Naive thymus-derived CD8-positive, alpha-beta T cell (primary cell): ENCODE measurements around the gene DCLK1. TPM values are rescaled to one million over a fixed set of nuclear protein-coding genes. Genes with fewer than 3 reads are reported as not detected.

ENCODE experiments used
- ATAC-seq, 2 donors: fragments of 150-1000 bp; cut with Tn5 transposase in 1 of 2; sonication (Bioruptor Pico), chemical (Tn5 transposase) in 1 of 2; 1 replicate in 1 of 2; 2 replicates in 1 of 2; pipeline ENCODE4 v1.10.0; 2021; ENCODE audit warnings: mild to moderate bottlenecking in 2 of 2, moderate library complexity in 2 of 2
- POLR2A ChIA-PET: fragments of 350-600 bp; sonication (Branson Sonifier 250); formaldehyde crosslinking; loops from one replicate; lab custom pipeline; 2021; ENCODE audit warnings: antibody characterized with exemption; lab: Charles Lee
- DNase-seq, 10 donors: peaks; one replicate each; pipeline versions ENCODE4 v3.0.0 to v3.0.0-alpha.2; 2020 to 2022
- H3K27ac Mint-ChIP-seq, 10 donors: one replicate each; pipeline ENCODE4 v1.8.0; 2020 to 2022; ENCODE audit warnings: mild to moderate bottlenecking in 10 of 10, mixed read lengths in 10 of 10, moderate library complexity in 4 of 10, inconsistent platforms in 1 of 10
- H3K27me3 Mint-ChIP-seq, 5 donors: one replicate each; pipeline ENCODE4 v1.8.0; 2021 to 2022; ENCODE audit warnings: mixed read lengths in 5 of 5
- H3K36me3 Mint-ChIP-seq, 3 donors: one replicate each; pipeline ENCODE4 v1.8.0; 2020 to 2022; ENCODE audit warnings: mixed read lengths in 3 of 3, mild to moderate bottlenecking in 2 of 3, inconsistent platforms in 1 of 3
- H3K4me1 Mint-ChIP-seq, 4 donors: one replicate each; pipeline ENCODE4 v1.8.0; 2021 to 2022; ENCODE audit warnings: mixed read lengths in 4 of 4
- H3K4me3 Mint-ChIP-seq, 10 donors: one replicate each; pipeline ENCODE4 v1.8.0; 2020 to 2022; ENCODE audit warnings: mild to moderate bottlenecking in 10 of 10, mixed read lengths in 10 of 10, moderate library complexity in 6 of 10, inconsistent platforms in 1 of 10
- H3K9me3 Mint-ChIP-seq, 9 donors: one replicate each; pipeline ENCODE4 v1.8.0; 2020 to 2022; ENCODE audit warnings: mixed read lengths in 9 of 9, mild to moderate bottlenecking in 3 of 9, inconsistent platforms in 1 of 9, moderate library complexity in 1 of 9
- polyA plus RNA-seq, 3 donors: library from polyadenylated mRNA; unstranded; fragments of 300-500 nt; fragmentation: Illumina TruSeq; gene quantifications; one replicate each; pipeline ENCODE4 v1.2.3, GENCODE V29; 2021
- total RNA-seq, 8 experiments: library from RNA in 2 of 8; stranded (reverse) in 2 of 8; gene quantifications; one replicate each; pipeline ENCODE4 v1.2.3 and lab custom pipeline; 2021 to 2026

The DCLK1 gene
- total and polyA plus RNA-seq, 5 experiments from 2014 or later = not detected

DNA sequence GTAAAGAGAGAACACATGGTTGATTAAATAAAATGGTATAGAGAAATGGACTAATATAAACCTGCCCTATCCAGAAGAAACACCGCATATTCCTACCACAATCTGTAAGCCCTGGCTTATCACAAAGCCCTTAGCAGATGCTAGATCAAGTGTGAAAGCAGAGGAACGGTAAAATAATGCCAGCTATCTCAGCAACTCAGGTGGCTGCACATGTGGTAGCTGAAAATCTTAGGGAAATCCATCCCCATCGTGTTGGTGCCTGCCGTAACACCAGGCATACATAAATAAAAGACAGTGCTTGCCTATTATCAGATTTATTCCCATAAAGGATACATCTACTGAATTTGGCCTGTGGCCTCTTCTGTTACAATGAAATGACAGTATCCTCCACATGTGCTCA lies 350.6 kb downstream of the DCLK1 start:
- Mint-ChIP-seq H3K27ac (no peak overlapping the region), H3K4me3 (no peak overlapping the region), H3K27me3 (peaks cover 0 to 9% (median 2%) of the 10 kb centered on the region in 5 donors), H3K4me1 (no peaks in the 10 kb centered on the region), H3K36me3 (no peaks in the 10 kb centered on the region), H3K9me3 (peaks cover 0 to 3% (median 0%) of the 10 kb centered on the region in 9 donors)
- DNase-seq (no peak), ATAC-seq (no peak)
- POLR2A ChIA-PET = no interaction called here

DNA sequence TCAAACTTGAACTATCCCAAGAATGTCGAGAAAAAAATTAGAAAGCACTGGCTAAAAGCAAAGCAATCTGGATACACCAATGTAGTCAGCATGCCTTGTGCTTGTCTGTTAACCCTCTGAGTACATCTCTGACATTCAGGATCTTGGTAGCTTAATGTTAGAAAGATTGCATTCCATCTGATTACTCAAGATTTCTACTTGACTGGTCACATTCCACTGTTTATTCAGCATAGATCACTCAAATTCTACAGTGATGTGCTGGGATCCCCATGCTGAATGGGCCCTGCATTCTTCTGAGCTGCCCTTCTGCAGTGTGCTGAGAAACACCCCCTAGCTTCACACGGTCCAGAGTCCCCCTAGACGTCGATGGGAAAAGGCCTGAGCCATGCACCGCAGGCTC lies 359.3 kb downstream of the DCLK1 start:
- DNase-seq = no peak
- H3K4me3 Mint-ChIP-seq = no peak overlapping the region
- H3K27ac Mint-ChIP-seq = no peak overlapping the region
- ATAC-seq = no peak
- POLR2A ChIA-PET = no interaction called here
- no peaks in the 10 kb centered on the region for H3K36me3 Mint-ChIP-seq
- H3K9me3 Mint-ChIP-seq = peaks cover 0 to 11% (median 0%) of the 10 kb centered on the region in 9 donors
- no peaks in the 10 kb centered on the region for H3K4me1 Mint-ChIP-seq
- peaks cover 0 to 34% (median 5%) of the 10 kb centered on the region in 5 donors for H3K27me3 Mint-ChIP-seq

- DNase-seq (no peak), ATAC-seq (no peak)
- Mint-ChIP-seq H3K36me3 (no peaks in the 10 kb centered on the region), H3K4me3 (no peak overlapping the region), H3K27me3 (peaks cover 0 to 34% (median 5%) of the 10 kb centered on the region in 5 donors), H3K27ac (no peak overlapping the region), H3K9me3 (peaks cover 0 to 11% (median 0%) of the 10 kb centered on the region in 9 donors), H3K4me1 (no peaks in the 10 kb centered on the region)
- POLR2A ChIA-PET = no interaction called here
These were observed 360.4 kb downstream of the DCLK1 start for GRCh38 chr13:35770756-35771297.

GRCh38 chr13:35769812-35770211 lies 361.4 kb downstream of the DCLK1 start:
- H3K27me3 Mint-ChIP-seq = peaks cover 0 to 34% (median 5%) of the 10 kb centered on the region in 5 donors
- POLR2A ChIA-PET = no interaction called here
- no peaks in the 10 kb centered on the region for H3K36me3 Mint-ChIP-seq
- no peak for DNase-seq
- no peaks in the 10 kb centered on the region for H3K4me1 Mint-ChIP-seq
- no peak overlapping the region for H3K4me3 Mint-ChIP-seq
- peak overlapping the region in 1 of 10 donors; percentile 60 for H3K27ac Mint-ChIP-seq
- no peak for ATAC-seq
- peaks cover 0 to 11% (median 0%) of the 10 kb centered on the region in 9 donors for H3K9me3 Mint-ChIP-seq

GRCh38 chr13:35768551-35768950 lies 362.6 kb downstream of the DCLK1 start:
- H3K4me1 Mint-ChIP-seq = no peaks in the 10 kb centered on the region
- no peak overlapping the region for H3K27ac Mint-ChIP-seq
- H3K36me3 Mint-ChIP-seq = no peaks in the 10 kb centered on the region
- ATAC-seq (no peak), DNase-seq (no peak)
- POLR2A ChIA-PET = no interaction called here
- H3K4me3 Mint-ChIP-seq = no peak overlapping the region
- H3K27me3 Mint-ChIP-seq = peaks cover 0 to 24% (median 5%) of the 10 kb centered on the region in 5 donors
- peaks cover 0 to 4% (median 0%) of the 10 kb centered on the region in 9 donors for H3K9me3 Mint-ChIP-seq

DNA sequence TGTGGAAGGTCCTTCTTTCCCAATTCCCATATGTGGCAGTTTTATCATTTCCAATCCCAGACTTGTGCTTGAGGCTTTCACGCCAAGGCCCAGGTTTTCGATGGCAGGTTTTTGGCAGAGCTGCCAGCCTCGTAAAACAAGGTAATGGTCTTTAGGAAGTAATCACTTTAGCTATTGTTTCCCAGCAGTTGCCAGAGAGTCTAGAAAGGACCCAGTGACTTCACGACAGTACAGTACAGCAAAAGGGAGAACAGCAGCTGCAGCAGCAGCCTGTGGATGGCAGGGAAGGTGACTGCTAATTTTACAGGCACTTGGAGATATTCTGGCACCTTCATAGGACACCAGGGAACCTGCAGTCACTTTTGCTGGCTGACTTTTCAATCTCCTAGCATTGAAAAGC lies 363.1 kb downstream of the DCLK1 start:
- DNase-seq (no peak), ATAC-seq (no peak)
- Mint-ChIP-seq H3K9me3 (peaks cover 0 to 3% (median 0%) of the 10 kb centered on the region in 9 donors), H3K4me3 (no peak overlapping the region), H3K36me3 (no peaks in the 10 kb centered on the region), H3K4me1 (no peaks in the 10 kb centered on the region), H3K27ac (no peak overlapping the region), H3K27me3 (peaks cover 0 to 19% (median 5%) of the 10 kb centered on the region in 5 donors)
- POLR2A ChIA-PET = no interaction called here

DNA sequence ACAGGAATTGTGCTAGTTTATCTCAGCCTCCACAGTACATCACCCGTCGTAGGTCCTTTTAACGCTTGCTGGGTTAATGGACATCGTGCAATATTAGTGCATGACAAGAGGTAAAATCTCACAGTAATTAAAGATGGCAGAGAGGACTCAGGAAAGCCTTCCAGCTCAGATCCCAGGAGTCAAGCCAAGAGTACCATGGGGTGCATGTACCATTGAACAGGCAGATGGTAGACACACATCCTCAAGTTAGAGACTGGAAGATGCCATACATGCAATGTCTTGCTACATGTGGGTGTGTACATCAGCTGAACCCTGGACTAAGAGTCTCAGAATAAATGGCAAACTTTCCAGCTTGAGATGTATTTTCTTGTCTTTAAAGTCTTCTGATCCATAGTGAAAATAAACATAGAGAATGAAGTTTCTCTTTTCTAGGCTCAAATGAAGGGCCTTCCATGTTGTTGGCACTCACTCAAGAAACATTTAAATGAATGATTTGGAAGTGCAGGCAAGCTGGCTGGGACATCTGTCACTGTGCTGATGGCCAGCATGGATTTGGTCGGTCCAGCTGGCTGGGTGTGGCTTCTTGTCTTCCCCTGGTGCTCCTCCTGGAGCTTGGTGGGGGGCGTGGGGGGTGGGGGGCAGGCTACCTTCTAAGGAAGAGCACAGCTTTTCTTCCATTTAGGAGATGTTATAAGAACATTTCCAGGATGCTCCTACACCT lies 363.8 kb downstream of the DCLK1 start:
- POLR2A ChIA-PET = no interaction called here
- Mint-ChIP-seq H3K27me3 (peaks cover 0 to 13% (median 5%) of the 10 kb centered on the region in 5 donors), H3K27ac (no peak overlapping the region), H3K4me3 (no peak overlapping the region), H3K4me1 (no peaks in the 10 kb centered on the region), H3K36me3 (no peaks in the 10 kb centered on the region), H3K9me3 (peaks cover 0 to 3% (median 0%) of the 10 kb centered on the region in 9 donors)
- DNase-seq = no peak
- no peak for ATAC-seq

GRCh38 chr13:35766663-35767062 lies 364.5 kb downstream of the DCLK1 start:
- H3K4me3 Mint-ChIP-seq = no peak overlapping the region
- no peaks in the 10 kb centered on the region for H3K4me1 Mint-ChIP-seq
- no peak overlapping the region for H3K27ac Mint-ChIP-seq
- ATAC-seq (no peak), DNase-seq (no peak)
- POLR2A ChIA-PET = no interaction called here
- H3K27me3 Mint-ChIP-seq = peaks cover 0 to 5% (median 3%) of the 10 kb centered on the region in 5 donors
- H3K9me3 Mint-ChIP-seq = peaks cover 0 to 3% (median 0%) of the 10 kb centered on the region in 9 donors
- H3K36me3 Mint-ChIP-seq = no peaks in the 10 kb centered on the region

GRCh38 chr13:35765941-35766340 lies 365.2 kb downstream of the DCLK1 start:
- H3K36me3 Mint-ChIP-seq = no peaks in the 10 kb centered on the region
- no peak overlapping the region for H3K27ac Mint-ChIP-seq
- no peak overlapping the region for H3K4me3 Mint-ChIP-seq
- H3K27me3 Mint-ChIP-seq = peaks cover 0 to 4% (median 0%) of the 10 kb centered on the region in 5 donors
- ATAC-seq (no peak), DNase-seq (no peak)
- H3K4me1 Mint-ChIP-seq = no peaks in the 10 kb centered on the region
- peaks cover 0 to 3% (median 0%) of the 10 kb centered on the region in 9 donors for H3K9me3 Mint-ChIP-seq
- POLR2A ChIA-PET = no interaction called here

- POLR2A ChIA-PET = no interaction called here
- no peak for DNase-seq
- no peak for ATAC-seq
- H3K27ac Mint-ChIP-seq = no peak overlapping the region
- H3K27me3 Mint-ChIP-seq = peaks cover 0 to 4% (median 0%) of the 10 kb centered on the region in 5 donors
- no peaks in the 10 kb centered on the region for H3K4me1 Mint-ChIP-seq
- H3K9me3 Mint-ChIP-seq = peaks cover 0 to 3% (median 0%) of the 10 kb centered on the region in 9 donors
- no peaks in the 10 kb centered on the region for H3K36me3 Mint-ChIP-seq
- no peak overlapping the region for H3K4me3 Mint-ChIP-seq
These were observed 365.8 kb downstream of the DCLK1 start for GRCh38 chr13:35765366-35765765.

- Mint-ChIP-seq H3K9me3 (peaks cover 0 to 9% (median 0%) of the 10 kb centered on the region in 9 donors), H3K36me3 (no peaks in the 10 kb centered on the region), H3K27ac (no peak overlapping the region), H3K4me3 (no peak overlapping the region), H3K4me1 (no peaks in the 10 kb centered on the region), H3K27me3 (peaks cover 0 to 2% (median 0%) of the 10 kb centered on the region in 5 donors)
- ATAC-seq = no peak
- DNase-seq = no peak
- POLR2A ChIA-PET = no interaction called here
These were observed 366.7 kb downstream of the DCLK1 start for GRCh38 chr13:35764326-35765015.

DNA sequence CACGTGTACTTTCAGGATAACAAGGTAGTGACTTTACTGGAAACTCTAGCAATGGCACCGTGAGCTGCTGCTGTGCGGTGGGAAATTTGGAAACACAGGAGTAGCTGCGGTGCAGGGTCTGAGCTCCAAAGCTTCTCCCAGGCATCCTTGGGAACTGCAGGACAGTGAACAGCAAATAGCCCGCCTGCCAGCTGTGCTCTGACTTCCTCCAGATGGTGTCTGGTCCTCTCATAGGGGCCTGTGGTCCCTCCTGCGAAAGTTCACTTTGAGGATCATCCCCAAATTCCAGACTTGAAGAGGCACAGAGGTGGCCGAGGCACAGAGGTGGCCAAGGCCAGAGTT lies 367.4 kb downstream of the DCLK1 start:
- DNase-seq (no peak), ATAC-seq (no peak)
- H3K27me3 Mint-ChIP-seq = peaks cover 0 to 2% (median 0%) of the 10 kb centered on the region in 5 donors
- H3K4me3 Mint-ChIP-seq = no peak overlapping the region
- peaks cover 0 to 13% (median 0%) of the 10 kb centered on the region in 9 donors for H3K9me3 Mint-ChIP-seq
- POLR2A ChIA-PET = no interaction called here
- H3K4me1 Mint-ChIP-seq = no peaks in the 10 kb centered on the region
- H3K27ac Mint-ChIP-seq = no peak overlapping the region
- no peaks in the 10 kb centered on the region for H3K36me3 Mint-ChIP-seq
